NCI-H69 (cell line): ENCODE results near the gene CARS1.
A peak's percentile ranks its signal among the peaks of the same experiment; 100 is the strongest.

Experiments
- DNase-seq: peaks from one replicate; lab custom pipeline; 2025; lab: John Stamatoyannopoulos, UW

The CARS1 gene

GRCh38 chr11:3057069-3057963 is at the start of gene CARS1:
Gene CARS1, minus strand, starts transcription at chr11:3057423. Its CDS starts 56 bp downstream, at chr11:3057367.
- DNase-seq, result peak; percentile 97

- no peak for DNase-seq
These were observed 48.8 kb upstream of the CARS1 start for GRCh38 chr11:3105791-3106735.

DNA sequence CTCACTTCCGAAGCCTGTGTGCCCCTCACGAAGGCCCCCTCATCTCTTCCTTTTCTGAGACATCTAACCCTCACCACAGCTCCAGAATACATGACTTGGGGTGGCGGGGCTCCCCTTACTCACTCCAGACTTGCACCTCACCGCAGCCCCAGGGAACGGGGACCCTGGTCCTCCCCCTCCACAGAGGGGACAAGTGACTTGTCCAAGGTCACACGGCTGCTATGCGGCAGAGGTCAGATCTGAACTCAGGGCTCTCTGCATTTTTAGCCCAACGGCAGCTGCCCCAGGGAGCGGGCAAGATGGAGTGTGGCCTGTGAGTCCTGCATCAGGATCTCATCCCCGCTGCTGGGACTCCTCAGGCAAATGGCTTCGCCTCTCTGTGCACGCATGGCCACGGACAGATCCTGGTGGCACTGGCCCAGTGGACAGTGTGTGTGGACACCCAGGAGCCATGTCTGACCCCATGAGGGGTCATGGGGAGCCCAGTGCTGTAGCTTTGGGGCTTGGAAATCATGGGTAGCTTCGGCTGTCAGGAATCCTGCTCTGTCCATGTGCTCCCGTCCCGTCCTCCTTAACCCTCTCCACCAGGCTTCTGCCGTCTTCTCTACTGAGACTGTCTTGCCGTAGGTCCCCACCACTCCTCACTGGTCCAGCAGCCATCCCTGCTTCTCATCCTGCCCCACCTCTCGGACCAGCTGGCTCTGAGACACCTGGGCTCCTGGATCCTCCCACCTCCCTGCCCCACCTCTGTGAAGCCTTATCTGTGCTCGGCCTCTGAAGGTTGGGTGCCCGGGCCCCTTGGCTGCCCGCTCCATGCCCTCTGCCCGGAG is 48.0 kb upstream of the CARS1 start:
- DNase-seq, result no peak

- no peak for DNase-seq
These were observed 47.0 kb upstream of the CARS1 start for GRCh38 chr11:3104051-3104714.

- no peak for DNase-seq
These were observed 45.9 kb upstream of the CARS1 start for GRCh38 chr11:3103076-3103475.

DNA sequence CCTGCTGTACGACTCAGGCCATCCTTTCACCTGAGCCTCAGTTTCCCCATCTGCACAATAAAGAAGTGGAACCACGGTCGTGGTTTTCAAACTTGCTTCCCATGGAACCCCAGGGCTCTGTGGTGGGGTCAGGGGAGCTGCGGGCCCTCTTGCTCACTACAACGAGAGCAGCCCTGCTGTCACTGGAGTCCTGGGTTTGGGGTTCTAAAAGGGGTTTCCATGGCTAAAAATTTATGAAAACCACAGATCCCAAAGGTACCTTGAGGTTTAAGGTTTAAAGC is 45.4 kb upstream of the CARS1 start:
- no peak for DNase-seq

DNA sequence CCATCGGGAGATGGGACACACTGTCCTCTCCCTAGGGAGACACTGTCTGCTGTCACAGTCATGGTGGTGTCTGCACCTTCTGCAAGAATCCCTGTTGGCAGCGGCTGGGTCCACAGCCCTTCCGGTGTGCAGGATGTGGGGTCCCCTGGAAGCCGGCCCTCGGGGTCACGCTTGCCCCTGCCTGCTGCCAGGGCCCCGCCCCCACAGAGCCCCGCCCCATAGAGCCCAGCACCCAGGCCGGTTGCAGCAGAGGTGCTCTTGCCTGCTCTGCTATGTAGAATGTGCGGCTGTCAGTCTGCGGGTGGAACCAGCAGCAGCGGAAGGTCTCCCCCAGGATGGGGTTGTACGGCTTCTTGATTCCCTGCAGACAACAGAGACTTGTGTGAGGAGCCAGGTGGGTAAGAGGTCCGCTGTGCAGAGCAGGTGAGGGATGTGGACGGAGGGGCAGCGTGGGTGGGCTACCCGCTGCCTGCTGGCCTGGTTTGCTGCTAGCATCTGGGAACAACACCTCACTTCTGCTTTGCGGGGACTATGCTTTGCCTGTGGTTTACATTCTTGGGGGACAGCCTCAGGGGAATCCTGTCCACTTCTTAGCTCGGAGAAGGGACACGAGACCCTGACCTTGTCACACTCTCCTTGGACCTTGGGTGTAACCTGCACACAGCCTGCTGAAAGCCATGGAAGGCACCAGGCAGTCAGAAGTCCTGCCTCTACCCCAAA is 44.9 kb upstream of the CARS1 start:
- no peak for DNase-seq

- no peak for DNase-seq
These were observed 42.0 kb upstream of the CARS1 start for GRCh38 chr11:3099178-3099577.

DNA sequence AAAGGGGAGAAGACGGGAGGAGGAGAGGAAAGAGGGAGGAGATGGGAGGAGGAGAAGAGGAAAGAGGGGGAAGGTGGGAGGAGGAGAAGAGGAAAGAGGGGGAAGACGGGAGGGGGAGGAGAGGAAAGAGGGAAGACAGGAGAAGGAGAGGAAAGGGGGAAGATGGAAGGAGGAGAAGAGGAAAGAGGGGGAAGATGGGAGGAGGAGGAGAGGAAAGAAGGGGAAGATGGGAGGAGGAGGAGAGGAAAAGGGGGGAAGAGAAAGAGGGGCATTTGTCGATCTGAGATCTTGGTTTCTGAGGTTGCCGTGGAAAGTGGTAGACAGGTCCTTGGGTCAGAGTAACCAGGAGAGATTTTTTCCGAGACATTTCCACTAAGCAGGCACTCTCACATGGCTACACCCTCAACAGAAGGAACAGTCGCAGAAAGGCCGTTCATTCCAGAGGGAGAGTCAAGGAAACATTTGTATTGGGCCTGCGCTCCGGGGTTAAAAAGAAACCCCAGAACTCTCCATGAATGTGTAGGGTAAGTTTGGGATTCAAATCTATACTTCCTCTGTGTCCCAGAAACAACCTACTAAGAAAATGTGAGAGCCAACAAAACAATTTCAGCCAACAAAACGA is 39.8 kb upstream of the CARS1 start:
- no peak for DNase-seq

DNA sequence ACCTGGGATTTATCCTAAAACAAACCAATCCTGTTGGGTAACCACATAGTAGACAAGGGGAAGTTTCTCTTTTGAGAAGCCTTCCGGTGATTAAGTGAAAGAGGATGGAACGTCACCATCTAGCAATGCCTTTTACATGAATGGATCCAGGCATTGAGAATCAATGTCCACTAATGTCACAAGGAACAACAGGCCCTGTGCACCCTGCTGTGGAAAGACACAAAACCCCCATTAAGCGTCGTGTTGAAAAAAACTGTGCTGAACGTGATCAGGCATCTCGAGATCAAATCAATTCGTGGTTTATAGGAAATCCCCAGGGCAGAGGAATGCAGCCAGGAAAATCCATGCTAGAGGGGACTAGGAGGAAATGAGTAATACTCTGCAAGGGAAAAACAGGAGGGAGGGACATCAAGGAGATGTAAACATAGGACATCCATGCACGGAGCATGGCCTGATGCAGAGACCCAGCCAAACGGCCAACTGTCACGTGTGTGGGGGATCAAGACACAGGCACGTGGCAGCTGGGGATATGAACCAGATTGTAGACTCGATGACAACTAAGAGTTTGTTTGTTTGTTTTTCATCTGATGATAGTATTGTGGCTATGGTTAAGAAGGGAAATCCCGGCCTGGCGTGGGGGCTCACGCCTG is 38.6 kb upstream of the CARS1 start:
- DNase-seq, result peak; percentile 25

DNA sequence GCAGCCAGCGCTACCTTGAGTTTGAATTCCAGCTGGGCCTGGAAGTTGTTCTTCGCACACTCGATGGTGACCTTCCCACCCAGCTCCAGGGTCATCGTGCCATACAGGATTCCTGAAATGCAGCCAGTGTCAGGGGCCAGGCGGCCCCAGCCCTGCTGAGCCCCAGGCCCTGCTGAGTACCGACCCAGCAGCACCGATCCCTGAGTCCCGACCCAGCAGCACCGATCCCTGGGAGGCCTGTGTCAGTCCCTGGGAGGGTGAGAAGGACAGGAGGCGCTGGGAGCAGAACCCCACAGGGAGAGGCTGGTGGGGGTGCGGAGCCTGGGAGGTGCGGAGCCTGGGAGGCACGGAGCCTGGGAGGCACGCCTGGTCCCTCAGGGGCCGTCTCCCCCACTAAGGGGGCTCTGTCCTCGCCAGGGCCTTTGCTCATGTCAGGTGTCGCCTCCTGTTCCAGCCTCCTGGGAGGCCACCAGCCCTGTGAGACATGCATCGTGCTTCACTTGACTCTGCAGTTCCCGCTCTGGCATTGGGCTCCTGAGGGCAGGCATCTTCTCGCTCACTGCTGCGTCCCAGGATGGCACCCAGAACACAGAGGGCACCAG is 37.1 kb upstream of the CARS1 start:
- no peak for DNase-seq

GRCh38 chr11:3093281-3094191 is 36.3 kb upstream of the CARS1 start:
- peak; percentile 48 for DNase-seq

DNA sequence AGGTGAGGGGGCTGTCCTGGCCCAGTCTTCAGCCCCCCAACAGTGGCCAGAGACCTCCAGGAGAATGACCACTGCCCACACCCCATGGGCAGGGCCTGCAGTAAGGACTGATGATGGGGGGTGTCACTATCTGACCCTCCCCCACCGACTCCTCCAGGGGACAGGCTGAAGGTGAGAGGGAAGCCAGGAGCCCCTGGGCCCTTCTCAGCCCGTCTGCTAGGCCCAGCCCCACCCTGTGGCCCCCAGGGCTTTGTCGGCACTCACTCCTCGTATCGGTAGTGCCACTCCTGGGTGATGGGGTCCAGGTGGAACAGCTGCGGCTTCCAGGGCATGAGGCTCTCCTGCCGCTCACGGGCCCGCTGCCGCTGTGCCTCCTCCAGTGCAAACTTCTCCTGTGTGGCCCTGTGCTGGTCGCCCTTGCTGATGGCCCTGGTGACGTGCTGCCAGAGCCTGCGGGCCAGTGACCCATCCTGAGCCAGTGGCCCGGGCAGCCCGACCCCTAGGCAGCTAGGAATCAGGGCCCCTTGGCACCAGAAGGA is 35.4 kb upstream of the CARS1 start:
- DNase-seq, result no peak

GRCh38 chr11:3091846-3092602 is 34.8 kb upstream of the CARS1 start:
- peak; percentile 86 for DNase-seq

GRCh38 chr11:3091081-3091845 is 34.0 kb upstream of the CARS1 start:
- DNase-seq, result no peak

GRCh38 chr11:3090096-3090901 is 33.1 kb upstream of the CARS1 start:
- no peak for DNase-seq
